ENCODE measurements around the gene CPT1B. TPM values are rescaled to one million over a fixed set of nuclear protein-coding genes. Genes with fewer than 3 reads are reported as not detected.
"Not testable (repeated sequence)": the region's sequence is repeated elsewhere in the genome, so short reads cannot be mapped to it uniquely, and the experiment has no call there.

Gene CPT1B
- total and polyA plus RNA-seq, 2 experiments from 2014 or later: 5.6 to 14.4 TPM

GRCh38 chr22:50608996-50609395 lies 30.8 kb upstream of the CPT1B start (continued):
- TF ChIP-seq ZNF462 (CRISPR knock-in tag; IDR thresholded peaks at IDR 0.05): no peak

- H3K79me2 ChIP-seq (replicated peaks; ENCODE audit: insufficient read depth); ATAC-seq; H3K4me2 ChIP-seq; H3K4me3 Mint-ChIP-seq; H3K4me3 ChIP-seq; H3K4me1 Mint-ChIP-seq; H3K9me3 Mint-ChIP-seq; DNase-seq (ENCODE audit: low spot score); H3F3A ChIP-seq (replicated peaks; ENCODE audit: low read depth); H3K4me1 ChIP-seq (ENCODE audit: insufficient read depth); H3K36me3 ChIP-seq (ENCODE audit: insufficient read depth); H3K9me2 ChIP-seq (ENCODE audit: insufficient read depth); H2AFZ ChIP-seq; H3K27ac ChIP-seq (ENCODE audit: low read depth); H3K36me3 Mint-ChIP-seq (ENCODE audit: low read depth); H4K20me1 ChIP-seq (replicated peaks; ENCODE audit: insufficient read depth); H3K27ac Mint-ChIP-seq: not testable (repeated sequence)
- H3K27me3 ChIP-seq (ENCODE audit: insufficient read depth): peaks cover 34% of the 10 kb centered on the region
- H3K27me3 Mint-ChIP-seq (ENCODE audit: insufficient read depth, low read depth, poor library complexity): peaks cover 42% of the 10 kb centered on the region
Observed at GRCh38 chr22:50608058-50608840, 30.0 kb upstream of the CPT1B start.

- no peak for ATAC-seq
- H3K4me2 ChIP-seq: no peak overlapping the region
- Mint-ChIP-seq H3K27me3 (ENCODE audit: insufficient read depth, low read depth, poor library complexity) (peaks cover 47% of the 10 kb centered on the region), H3K9me3 (no peaks in the 10 kb centered on the region), H3K4me3 (no peak overlapping the region), H3K27ac (no peak overlapping the region), H3K4me1 (peaks cover 6% of the 10 kb centered on the region; the same call in 2 of the 3 replicates), H3K36me3 (ENCODE audit: low read depth) (no peaks in the 10 kb centered on the region)
- no peaks in the 10 kb centered on the region for H3K79me2 ChIP-seq (replicated peaks; ENCODE audit: insufficient read depth)
- H3K4me1 ChIP-seq (ENCODE audit: insufficient read depth): no peaks in the 10 kb centered on the region
- H3F3A ChIP-seq (replicated peaks; ENCODE audit: low read depth): no peaks in the 10 kb centered on the region
- no peaks in the 10 kb centered on the region for H3K9me2 ChIP-seq (ENCODE audit: insufficient read depth)
- no peak for DNase-seq (ENCODE audit: low spot score)
- peaks cover 40% of the 10 kb centered on the region for H3K27me3 ChIP-seq (ENCODE audit: insufficient read depth)
- H3K4me3 ChIP-seq: no peak overlapping the region
- no peak overlapping the region for H2AFZ ChIP-seq
- H3K27ac ChIP-seq (ENCODE audit: low read depth): no peak overlapping the region
- TF ChIP-seq ETS1 (IDR thresholded peaks at IDR 0.05): no peak
- TF ChIP-seq POLR2AphosphoS5 (IDR thresholded peaks at IDR 0.05; ENCODE audit: low read depth): no peak
- TF ChIP-seq NANOG (IDR thresholded peaks at IDR 0.05; ENCODE audit: borderline replicate concordance): no peak
- H3K36me3 ChIP-seq (ENCODE audit: insufficient read depth): no peaks in the 10 kb centered on the region
- H4K20me1 ChIP-seq (replicated peaks; ENCODE audit: insufficient read depth): no peaks in the 10 kb centered on the region; the same call in 1 of the 2 replicates
Observed at GRCh38 chr22:50607659-50608020, 29.4 kb upstream of the CPT1B start.

Measured in GM23338 (cell line).